K562 (cell line): Measurements from ENCODE around the gene TBC1D1. TPM values are rescaled to one million over a fixed set of nuclear protein-coding genes. Genes with fewer than 3 reads are reported as not detected.

Source experiments
- ATAC-seq: fragments of 200-7000 bp; cut with Tn5 transposase; 3 replicates; pipeline ENCODE4 v1.9.1; 2020; ENCODE audit warnings: moderate library complexity
- BruUV-seq: library from RNA; stranded (reverse); fragments of 400-500 nt; replicated peaks from 2 replicates; lab custom pipeline; 2021; lab: Mats Ljungman, UMichigan
- CTCF ChIA-PET: fragments of 300-600 bp; formaldehyde crosslinking; extraction: SDS; loops from one replicate; lab custom pipeline; 2021; ENCODE audit warnings: low intra/inter-chr PET ratio; lab: Yijun Ruan, JAX
- POLR2A ChIA-PET: fragments of 300-600, 350-650 bp; sonication (Branson Sonifier 250); formaldehyde crosslinking; extraction: SDS; loops from one replicate; lab custom pipeline; 2021; ENCODE audit warnings: antibody characterized with exemption, inconsistent platforms; lab: Yijun Ruan, JAX
- DNase-seq, 4 experiments: peaks; one replicate each; pipeline versions ENCODE4 v3.0.0 to v3.0.0-alpha.2; 2011 to 2018; ENCODE audit warnings: low spot score in 3 of 4, mixed read lengths in 3 of 4; ENCODE audit errors: extremely low read depth in 1 of 4
- FAIRE-seq: peaks from 2 replicates; lab custom pipeline; 2011; peaks lifted over from hg19 to GRCh38; lab: Jason Lieb, UNC
- H2AFZ ChIP-seq: 2 replicates; pipeline ENCODE4 v1.6.0; 2011; ENCODE audit warnings: low read depth, low read length, control low read depth, inconsistent platforms
- H3K27ac ChIP-seq: fragments of 200-600 bp; 3 replicates; pipeline ENCODE4 v1.8.0; 2011; ENCODE audit warnings: low read depth, mild to moderate bottlenecking, control low read depth, inconsistent platforms, low read length, moderate library complexity, mixed read lengths; ENCODE audit errors: extremely low read depth
- H3K27me3 ChIP-seq, 2 experiments: fragments of 300-600 bp in 1 of 2; 2 replicates in 1 of 2; 3 replicates in 1 of 2; pipeline versions ENCODE4 v1.6.0 to v1.8.0; 2011; ENCODE audit warnings: inconsistent platforms in 2 of 2, low read length in 2 of 2, mild to moderate bottlenecking in 1 of 2, mixed read lengths in 1 of 2, moderate library complexity in 1 of 2; ENCODE audit not compliant: control insufficient read depth in 2 of 2, insufficient read depth in 2 of 2
- H3K36me3 ChIP-seq: fragments of 300-600 bp; 3 replicates; pipeline ENCODE4 v1.8.0; 2011; ENCODE audit warnings: mild to moderate bottlenecking, low read length, inconsistent platforms; ENCODE audit not compliant: control insufficient read depth, insufficient read depth
- H3K4me1 ChIP-seq, 2 experiments: fragments of 200-600 bp in 1 of 2; replicated peaks in 1 of 2; 2 replicates in 1 of 2; 3 replicates in 1 of 2; pipeline versions ENCODE4 v1.5.1 to v1.8.0; 2011; ENCODE audit warnings: inconsistent platforms in 2 of 2, low read length in 2 of 2, mild to moderate bottlenecking in 1 of 2, mixed read lengths in 1 of 2, moderate library complexity in 1 of 2; ENCODE audit not compliant: control insufficient read depth in 2 of 2, insufficient read depth in 2 of 2
- H3K4me2 ChIP-seq: 2 replicates; pipeline ENCODE4 v1.6.1; 2011; ENCODE audit warnings: low read length, control low read depth, inconsistent platforms, mixed read lengths; ENCODE audit not compliant: insufficient read depth
- H3K4me3 ChIP-seq: fragments of 200-600 bp; sonication (generic), shearing (Covaris generic); 2 replicates; pipeline ENCODE4 v1.5.1; 2016; ENCODE audit warnings: control low read depth, inconsistent platforms
- H3K79me2 ChIP-seq: fragments of 200-600 bp; 3 replicates; pipeline ENCODE4 v1.8.0; 2011; ENCODE audit warnings: low read length, inconsistent platforms; ENCODE audit not compliant: control insufficient read depth, insufficient read depth
- H3K9ac ChIP-seq, 2 experiments: 2 replicates each; pipeline versions ENCODE4 v1.6.0 to v1.6.1; 2011; ENCODE audit warnings: low read depth in 2 of 2, low read length in 2 of 2, control low read depth in 1 of 2, inconsistent platforms in 1 of 2, mild to moderate bottlenecking in 1 of 2, mixed read lengths in 1 of 2; ENCODE audit not compliant: insufficient read depth in 1 of 2
- H3K9me1 ChIP-seq: one replicate; pipeline ENCODE4 v1.6.0; 2011; ENCODE audit warnings: inconsistent platforms, mild to moderate bottlenecking, low read length, moderate library complexity; ENCODE audit not compliant: control insufficient read depth, insufficient read depth
- H3K9me3 ChIP-seq: replicated peaks from 2 replicates; pipeline ENCODE4 v1.5.1; 2011; ENCODE audit warnings: low read depth, low read length, inconsistent platforms; ENCODE audit not compliant: control insufficient read depth, insufficient read depth
- H4K20me1 ChIP-seq: replicated peaks from 2 replicates; pipeline ENCODE4 v1.6.1; 2011; ENCODE audit warnings: low read length, inconsistent platforms, mixed read lengths; ENCODE audit not compliant: control insufficient read depth, insufficient read depth
- HDGF ChIP-seq: fragments of 450-650 bp; IDR thresholded peaks from 2 replicates; pipeline ENCODE4 v1.6.1; 2016
- NR2C1 ChIP-seq, 2 experiments: fragments of 450-650 bp; IDR thresholded peaks; 2 replicates each; pipeline ENCODE4 v1.6.1; 2017; ENCODE audit warnings: mild to moderate bottlenecking in 2 of 2, antibody characterized with exemption in 1 of 2, inconsistent platforms in 1 of 2, missing compliant biosample characterization in 1 of 2, missing genetic modification characterization in 1 of 2
- NR2C2 ChIP-seq, 2 experiments: fragments of 200-800 bp in 1 of 2; sonication (Bioruptor generic) in 1 of 2; sonication (generic) in 1 of 2; formaldehyde crosslinking in 1 of 2; IDR thresholded peaks; 2 replicates each; pipeline versions ENCODE4 v1.6.1 to v1.8.0; 2016 to 2022; ENCODE audit warnings: mild to moderate bottlenecking in 1 of 2, missing compliant biosample characterization in 1 of 2, missing genetic modification characterization in 1 of 2, missing genetic modification reagents in 1 of 2
- RAD21 ChIP-seq, 2 experiments: fragments of 250-450 bp in 1 of 2; fragments of 450-650 bp in 1 of 2; sonication (Bioruptor Pico) in 1 of 2; formaldehyde crosslinking in 1 of 2; IDR thresholded peaks in 1 of 2; conservative IDR thresholded peaks in 1 of 2; 2 replicates each; pipeline versions ENCODE4 v1.4.0 to v1.8.0; 2020 to 2022; ENCODE audit warnings: mild to moderate bottlenecking in 2 of 2, moderate library complexity in 1 of 2
- SIN3B ChIP-seq: fragments of 450-650 bp; IDR thresholded peaks from 2 replicates; pipeline ENCODE4 v1.6.1; 2017; ENCODE audit warnings: low read depth, mild to moderate bottlenecking, moderate library complexity
- TSC22D4 ChIP-seq: fragments of 450-650 bp; IDR thresholded peaks from 2 replicates; pipeline ENCODE4 v1.6.1; 2016; ENCODE audit warnings: missing genetic modification characterization, missing biosample characterization, control low read depth
- WGBS: fragments of 100-300 bp; shearing (Covaris generic); methylation state at CpG from one replicate; pipeline ENCODE4 v1.1.6; 2016; ENCODE audit warnings: low coverage, mixed read lengths; ENCODE audit not compliant: insufficient coverage; ENCODE audit errors: missing lambda C conversion rate; 5-methylcytosine and 5-hydroxymethylcytosine counted together
- in situ Hi-C: fragments of 300-500 bp; cut with MboI; formaldehyde crosslinking; loops from 4 replicates; pipeline ENCODE4 v1.15.0; 2018; ENCODE audit warnings: inconsistent platforms, mixed read lengths
- intact Hi-C: fragments of 100-400 bp; cut with micrococcal nuclease; formaldehyde crosslinking; loops from 2 replicates; pipeline ENCODE4 v1.14.2; 2022
- polyA plus RNA-seq, 8 experiments: library from polyadenylated mRNA; depleted of rRNA in 4 of 8; stranded (reverse) in 5 of 8; unstranded in 3 of 8; fragments of >200 nt; fragmentation: Nextera tagmentation in 2 of 8; fragmentation: Illumina TruSeq in 1 of 8; extraction: Ambion mirVana in 2 of 8; extraction: Trizol in 1 of 8; gene quantifications; 2 replicates each; pipeline versions ENCODE4 v1.2.1 to v1.2.3, GENCODE V29; 2011 to 2014; ENCODE audit warnings: inconsistent platforms in 1 of 8, missing spikeins in 1 of 8
- total RNA-seq, 7 experiments: library from RNA; depleted of rRNA in 6 of 7; stranded (reverse); fragments of >200 nt in 6 of 7; fragmentation: Illumina TruSeq in 2 of 7; extraction: Trizol in 2 of 7; gene quantifications; 2 replicates each; pipeline versions ENCODE4 v1.2.1 to v1.2.3, GENCODE V29; 2011 to 2021; ENCODE audit warnings: low replicate concordance in 1 of 7
- TF ChIP-seq, protein P1 (sequence below): sonication (generic); IDR thresholded peaks from 2 replicates; pipeline ENCODE4 v1.6.1; 2016
- TF ChIP-seq, protein P2 (sequence below), 3 experiments: IDR thresholded peaks in 2 of 3; conservative IDR thresholded peaks in 1 of 3; 2 replicates each; pipeline ENCODE4 v1.5.1; 2011 to 2012; ENCODE audit warnings: low read length in 3 of 3, mild to moderate bottlenecking in 3 of 3, control low read depth in 2 of 3, improper control_type of control experiment in 1 of 3, inconsistent platforms in 1 of 3, low read depth in 1 of 3, mixed read lengths in 1 of 3, moderate library complexity in 1 of 3; ENCODE audit not compliant: insufficient read depth in 2 of 3

Gene TBC1D1
- total and polyA plus RNA-seq, 9 of the 15 experiments (the other 6 are each of a cell fraction or from before 2014, with no cell fraction given) = 0.59 to 14.2 (median 8.8) TPM

DNA sequence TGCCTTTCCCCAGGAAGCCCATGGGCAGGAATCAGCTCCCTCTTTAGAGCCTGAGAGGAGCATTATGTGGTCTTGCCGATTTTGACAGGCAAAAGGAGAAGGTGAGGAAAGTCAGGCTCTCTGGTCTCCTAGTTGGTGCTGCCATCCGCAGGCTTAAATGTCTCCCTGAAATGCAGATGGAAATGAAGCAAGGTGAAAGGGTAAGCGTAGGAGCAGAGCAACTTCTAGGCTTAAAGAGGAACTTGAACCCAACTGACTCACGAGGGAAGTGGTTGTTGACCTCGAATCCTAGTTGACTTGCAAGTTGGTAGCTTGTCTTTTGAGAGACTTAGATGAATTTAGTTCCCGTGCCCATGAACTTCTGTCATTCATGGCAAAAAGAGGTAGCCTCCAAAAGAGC, 275.2 kb downstream of the TBC1D1 start:
- H3K4me2 ChIP-seq = no peak overlapping the region
- peaks cover 2% of the 10 kb centered on the region; the same call in 1 of the 2 replicates for H3K9me3 ChIP-seq
- DNase-seq (no peak), ATAC-seq (no peak), FAIRE-seq (no peak)
- no peak overlapping the region for H3K9ac ChIP-seq
- H3K27ac ChIP-seq = no peak overlapping the region
- POLR2A ChIA-PET = no interaction called here
- H2AFZ ChIP-seq = no peak overlapping the region
- no peaks in the 10 kb centered on the region; a peak in 1 of 5 replicates for H3K4me1 ChIP-seq
- peaks cover 3 to 6% of the 10 kb centered on the region in 2 experiments; a peak in 1 of 5 replicates for H3K27me3 ChIP-seq
- no peaks in the 10 kb centered on the region for H3K36me3 ChIP-seq
- intact Hi-C loops = loop anchor here (10.0 kb wide), 1 partner anchor 361 kb away; no protein-coding TSS in a partner anchor
- no peaks in the 10 kb centered on the region for H3K9me1 ChIP-seq
- CTCF ChIA-PET = no interaction called here
- no peak overlapping the region for H3K4me3 ChIP-seq
- BruUV-seq = no TSS peak
- no peaks in the 10 kb centered on the region for H4K20me1 ChIP-seq
- in situ Hi-C loops = no loop called here
- 10% methylated on average over 6 of the region's 6 CpGs for WGBS
- H3K79me2 ChIP-seq = no peaks in the 10 kb centered on the region
- TF ChIP-seq TSC22D4 (tag) (no peak), RAD21 (CRISPR knock-in tag; conservative IDR thresholded peaks at IDR 0.05 in 1 of 2, IDR thresholded peaks at IDR 0.05 in 1 of 2) (peak; percentile 11 to 54; a peak in 2 of 4 replicates), SIN3B (no peak), NR2C1 (IDR thresholded peaks at IDR 0.05) (no peak), NR2C1 (tag; IDR thresholded peaks at IDR 0.05) (peak; percentile 67), NR2C2 (CRISPR knock-in tag; IDR thresholded peaks at IDR 0.05) (no peak), NR2C2 (tag; IDR thresholded peaks at IDR 0.05) (peak; percentile 70), HDGF (no peak)
- TF ChIP-seq, protein P1, sequence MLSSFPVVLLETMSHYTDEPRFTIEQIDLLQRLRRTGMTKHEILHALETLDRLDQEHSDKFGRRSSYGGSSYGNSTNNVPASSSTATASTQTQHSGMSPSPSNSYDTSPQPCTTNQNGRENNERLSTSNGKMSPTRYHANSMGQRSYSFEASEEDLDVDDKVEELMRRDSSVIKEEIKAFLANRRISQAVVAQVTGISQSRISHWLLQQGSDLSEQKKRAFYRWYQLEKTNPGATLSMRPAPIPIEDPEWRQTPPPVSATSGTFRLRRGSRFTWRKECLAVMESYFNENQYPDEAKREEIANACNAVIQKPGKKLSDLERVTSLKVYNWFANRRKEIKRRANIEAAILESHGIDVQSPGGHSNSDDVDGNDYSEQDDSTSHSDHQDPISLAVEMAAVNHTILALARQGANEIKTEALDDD = peak; percentile 41; the same call in 1 of the 2 replicates
- TF ChIP-seq, protein P2, sequence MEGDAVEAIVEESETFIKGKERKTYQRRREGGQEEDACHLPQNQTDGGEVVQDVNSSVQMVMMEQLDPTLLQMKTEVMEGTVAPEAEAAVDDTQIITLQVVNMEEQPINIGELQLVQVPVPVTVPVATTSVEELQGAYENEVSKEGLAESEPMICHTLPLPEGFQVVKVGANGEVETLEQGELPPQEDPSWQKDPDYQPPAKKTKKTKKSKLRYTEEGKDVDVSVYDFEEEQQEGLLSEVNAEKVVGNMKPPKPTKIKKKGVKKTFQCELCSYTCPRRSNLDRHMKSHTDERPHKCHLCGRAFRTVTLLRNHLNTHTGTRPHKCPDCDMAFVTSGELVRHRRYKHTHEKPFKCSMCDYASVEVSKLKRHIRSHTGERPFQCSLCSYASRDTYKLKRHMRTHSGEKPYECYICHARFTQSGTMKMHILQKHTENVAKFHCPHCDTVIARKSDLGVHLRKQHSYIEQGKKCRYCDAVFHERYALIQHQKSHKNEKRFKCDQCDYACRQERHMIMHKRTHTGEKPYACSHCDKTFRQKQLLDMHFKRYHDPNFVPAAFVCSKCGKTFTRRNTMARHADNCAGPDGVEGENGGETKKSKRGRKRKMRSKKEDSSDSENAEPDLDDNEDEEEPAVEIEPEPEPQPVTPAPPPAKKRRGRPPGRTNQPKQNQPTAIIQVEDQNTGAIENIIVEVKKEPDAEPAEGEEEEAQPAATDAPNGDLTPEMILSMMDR (IDR thresholded peaks at IDR 0.05 in 2 of 3, conservative IDR thresholded peaks at IDR 0.05 in 1 of 3; ENCODE audit: insufficient read depth in 2 of 3, low read depth in 1 of 3, low read length in 3 of 3) = peak in 1 of 3 experiments; percentile 7; a peak in 1 of 6 replicates
